NCI-H187 (cell line): ENCODE data around the gene CHRNA4.

Source experiments
- DNase-seq, 2 experiments: peaks; one replicate each; lab custom pipeline; 2025; lab: John Stamatoyannopoulos, UW

CHRNA4 gene

DNA sequence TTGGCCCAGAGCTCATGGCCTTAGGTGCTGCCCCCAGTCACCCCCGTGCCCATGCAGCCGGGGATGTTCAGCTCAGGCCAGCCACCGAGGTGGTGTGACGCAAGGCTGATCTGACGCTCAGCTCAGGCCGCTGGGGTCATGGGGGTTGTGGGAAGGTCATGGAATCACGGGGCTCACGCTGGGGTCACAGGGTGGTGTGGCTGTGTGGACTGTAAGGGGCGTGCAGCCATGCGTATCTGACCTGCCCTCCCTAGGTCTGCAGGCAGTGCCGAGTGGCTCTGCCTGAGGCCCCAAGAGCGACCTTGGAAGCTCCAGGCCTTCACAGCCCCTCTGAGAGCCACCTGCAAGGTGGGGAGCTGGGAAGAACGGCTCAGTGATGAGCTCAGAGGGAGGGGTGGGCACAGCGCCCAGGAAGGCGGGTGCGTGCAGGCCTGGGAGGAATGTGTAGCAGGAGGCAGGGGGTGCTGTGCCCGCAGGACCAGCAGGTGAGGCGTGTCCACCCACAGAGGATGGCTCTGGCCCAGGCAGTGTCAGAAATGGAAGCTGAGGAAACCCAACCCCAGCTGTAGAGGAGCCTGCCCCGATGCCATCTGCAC, 27.8 kb downstream of the CHRNA4 start:
- DNase-seq = no peak

DNA sequence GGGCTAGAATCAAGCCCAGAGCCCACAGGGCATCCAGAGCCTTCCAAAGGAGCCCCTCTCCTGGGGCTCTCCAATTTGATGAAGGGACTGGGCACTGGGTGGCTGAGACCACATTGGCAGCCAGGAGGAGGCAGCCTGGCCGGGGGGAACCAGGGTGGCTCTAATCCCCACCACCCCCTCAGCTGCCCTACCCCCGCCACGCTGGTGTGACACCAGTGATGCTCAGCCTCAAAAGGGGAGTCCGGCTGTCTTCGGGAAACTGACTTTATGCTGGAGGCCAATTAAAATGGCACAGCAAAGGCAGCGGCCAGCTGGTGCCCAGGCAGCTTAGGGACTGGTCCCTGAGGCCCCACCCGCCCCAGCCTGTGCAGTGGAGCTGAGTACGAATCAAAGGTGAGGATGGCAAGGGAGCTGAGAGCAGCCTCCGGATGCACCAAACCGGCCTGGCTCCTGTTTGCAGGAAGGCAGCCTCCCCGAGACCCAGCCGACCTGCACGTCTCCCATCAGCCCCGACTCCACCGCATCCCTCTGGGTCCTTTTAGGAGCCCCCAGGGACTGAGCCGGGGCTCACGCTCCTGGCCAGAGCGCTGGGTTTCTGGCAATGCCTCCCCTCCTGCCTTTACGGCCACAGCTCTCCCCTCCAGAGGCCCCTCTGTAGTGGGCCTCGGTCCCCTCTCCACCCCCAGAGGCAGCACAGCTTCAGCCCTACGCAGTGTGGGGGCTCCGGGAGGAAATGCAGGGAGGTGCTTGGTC, 28.5 kb downstream of the CHRNA4 start:
- no peak for DNase-seq

DNA sequence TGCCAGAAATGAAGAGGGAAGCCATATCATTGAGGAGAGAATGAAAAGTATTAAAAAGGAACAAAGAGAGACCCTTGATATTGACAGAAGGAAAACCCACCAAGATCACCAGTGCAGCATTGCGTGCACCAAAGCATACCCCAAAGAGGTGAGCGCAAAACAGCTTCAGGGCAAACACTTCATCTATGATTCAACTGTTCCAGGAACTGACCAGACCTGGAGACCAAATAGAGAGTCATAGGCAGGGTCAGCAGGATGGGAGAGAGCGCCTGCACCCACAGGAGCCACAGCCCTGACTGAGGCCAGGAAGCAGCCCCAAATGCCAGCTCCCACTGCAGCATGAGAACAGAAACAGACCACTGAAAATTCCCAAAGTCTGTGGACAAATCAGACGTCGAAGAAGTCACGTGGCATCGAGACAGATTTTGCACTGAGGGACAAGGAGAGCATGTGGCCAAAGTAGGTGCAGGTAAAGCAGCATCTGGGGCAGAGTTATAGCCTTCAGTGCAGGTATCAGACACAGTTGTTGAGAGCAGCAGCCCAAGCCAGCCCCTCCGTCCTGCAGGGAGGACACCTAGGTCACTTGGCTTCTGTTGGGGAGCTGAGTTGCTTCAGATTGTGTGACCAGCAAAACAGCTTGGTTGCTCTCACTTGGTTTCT, 29.3 kb downstream of the CHRNA4 start:
- DNase-seq = no peak

DNA sequence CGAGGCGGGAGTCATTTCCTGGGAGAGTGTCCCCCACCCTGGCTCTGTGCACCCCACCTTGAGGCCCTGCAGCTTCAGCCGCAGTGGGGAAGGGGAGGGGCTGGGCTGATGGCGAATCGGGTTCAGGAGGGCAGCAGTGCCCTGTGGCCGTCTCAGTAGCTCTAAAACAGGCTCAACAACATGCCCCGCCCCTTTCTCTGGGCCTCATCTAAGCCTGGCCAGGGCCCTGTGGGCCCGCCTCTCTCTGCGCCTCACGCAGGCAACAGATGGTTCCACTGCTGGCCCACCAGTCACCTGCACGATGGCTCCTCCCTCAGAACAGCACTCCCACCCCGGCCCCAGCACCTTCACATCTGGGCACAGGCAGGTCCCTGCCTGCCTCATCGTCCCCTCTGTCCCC, 30.2 kb downstream of the CHRNA4 start:
- no peak for DNase-seq

DNA sequence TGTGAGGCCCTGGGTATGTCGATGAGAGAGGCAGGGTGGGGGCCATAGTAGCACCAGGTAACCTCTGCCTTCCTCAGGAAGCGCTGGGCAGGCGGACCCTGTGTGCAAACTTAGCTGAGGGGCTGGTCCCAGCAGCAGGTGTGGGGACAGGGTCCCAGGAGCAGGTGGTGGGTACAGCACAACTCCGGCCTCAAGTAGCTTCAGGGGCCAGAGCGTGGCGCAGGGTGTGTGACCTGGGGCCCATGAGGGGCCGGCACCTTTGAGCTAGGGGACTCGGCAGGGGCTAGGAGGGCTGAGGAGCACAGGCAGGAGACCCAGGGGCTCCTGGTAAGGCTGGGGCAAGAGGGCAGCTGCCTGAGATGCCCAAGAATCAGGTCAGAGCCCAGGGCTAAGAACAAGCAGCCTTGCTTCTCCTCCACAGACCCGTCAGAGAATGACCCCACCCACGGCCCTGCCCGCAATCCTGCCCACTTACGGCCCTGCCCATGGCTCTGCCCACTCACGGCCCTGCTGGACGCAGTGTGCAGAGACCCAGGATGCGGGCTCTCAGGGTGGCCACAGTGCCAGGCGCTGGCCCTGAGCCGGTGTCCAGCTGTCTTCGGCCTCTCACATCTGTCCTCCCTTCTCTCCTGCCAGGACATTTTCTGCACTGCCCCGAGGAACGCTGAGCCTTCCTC, 30.9 kb downstream of the CHRNA4 start:
- no peak for DNase-seq

DNA sequence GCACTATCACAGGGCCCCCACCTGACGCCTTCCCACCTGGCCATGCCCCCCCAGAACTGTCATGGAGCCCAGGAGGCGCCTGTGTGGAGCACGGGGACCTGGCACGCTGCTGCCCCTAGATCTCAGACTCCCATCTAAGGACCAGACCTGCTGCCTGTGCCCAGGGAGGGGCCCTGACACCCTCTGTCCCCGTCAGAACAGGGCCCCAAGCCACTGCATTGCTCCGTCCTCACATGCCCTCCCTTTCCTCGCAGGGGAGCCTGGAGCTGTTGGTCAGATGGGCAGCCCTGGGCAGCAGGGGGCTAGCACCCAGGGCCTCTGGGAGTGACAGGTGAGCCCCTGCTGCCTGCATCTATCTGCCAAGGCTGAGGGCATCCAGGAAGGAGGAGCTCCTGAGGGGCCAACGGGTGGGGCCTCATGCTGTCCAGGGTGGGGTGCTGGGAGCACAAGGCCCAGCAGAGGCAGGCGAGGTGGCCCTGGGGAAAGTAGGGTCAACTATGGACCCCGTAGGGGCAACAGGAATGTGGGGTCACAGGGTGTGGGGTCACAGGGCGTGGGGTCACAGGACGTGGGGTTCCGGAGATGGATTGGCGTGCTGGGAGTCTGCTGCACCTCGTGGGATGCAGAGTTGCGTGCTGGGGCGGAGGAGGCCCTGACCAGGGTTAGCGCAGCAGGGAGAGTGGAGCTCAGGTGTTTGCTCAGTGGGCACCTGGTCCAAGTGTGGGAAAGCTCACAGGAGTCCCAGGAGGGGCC, 31.6 kb downstream of the CHRNA4 start:
- DNase-seq = no peak

DNA sequence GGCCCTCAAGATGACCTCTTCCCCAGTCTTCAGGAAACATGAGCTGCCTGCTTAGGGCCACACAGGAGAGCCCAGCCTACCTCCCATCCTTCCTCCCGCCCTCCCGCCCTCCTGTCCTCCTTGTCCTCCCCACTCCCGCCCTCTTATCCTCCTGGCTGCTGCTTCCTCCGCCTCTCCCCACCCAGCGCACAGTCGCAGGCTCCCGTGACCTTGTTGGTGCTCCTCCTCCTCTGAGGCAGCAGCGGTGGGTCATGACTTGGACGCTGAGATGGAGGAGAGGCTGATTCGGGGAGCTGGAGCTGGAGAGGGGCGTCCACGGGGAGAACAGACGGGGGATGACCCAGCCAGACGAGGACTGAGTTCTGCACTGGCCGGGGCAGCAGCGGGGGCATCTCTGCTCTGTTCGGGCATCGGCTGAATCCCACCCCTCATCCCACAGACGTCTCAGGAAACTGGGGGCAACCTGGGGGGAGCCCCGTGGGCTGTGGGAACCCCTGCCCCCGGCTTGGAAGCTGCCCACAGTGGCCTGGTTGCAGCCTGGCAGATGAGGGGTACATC, 32.4 kb downstream of the CHRNA4 start:
- no peak for DNase-seq

DNA sequence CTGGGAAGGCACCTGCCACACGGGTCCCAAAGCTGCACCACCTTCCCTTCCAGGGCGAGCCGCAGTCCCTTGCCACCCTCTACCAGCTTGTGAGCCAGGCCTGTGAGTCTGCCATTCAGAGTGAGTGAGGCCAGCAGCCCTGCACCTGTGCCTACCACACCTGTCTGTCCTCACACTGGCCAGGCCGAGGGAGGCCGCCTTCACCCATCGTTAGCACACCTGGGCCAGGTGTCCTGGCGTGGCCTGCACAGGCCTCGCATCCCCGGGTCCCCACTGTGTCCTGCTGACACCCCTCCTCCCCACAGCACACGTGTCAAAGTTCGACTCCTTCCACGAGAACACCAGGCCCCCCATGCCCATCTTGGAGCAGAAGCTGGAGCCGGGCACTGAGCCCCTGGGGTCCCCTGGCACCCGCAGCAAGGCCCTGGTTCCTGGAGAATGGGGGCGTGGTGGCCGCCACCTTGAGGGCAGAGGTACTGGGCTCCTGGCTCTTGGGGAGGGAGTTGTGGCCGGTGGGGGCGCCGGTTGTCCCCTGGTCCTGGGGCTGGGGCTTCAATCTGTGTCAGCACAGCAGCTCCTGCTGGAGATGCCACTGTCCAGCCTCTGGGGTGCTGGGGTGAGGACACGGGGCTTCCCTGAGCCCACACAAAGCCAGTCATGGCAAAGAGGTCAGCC, 33.0 kb downstream of the CHRNA4 start:
- no peak for DNase-seq

DNA sequence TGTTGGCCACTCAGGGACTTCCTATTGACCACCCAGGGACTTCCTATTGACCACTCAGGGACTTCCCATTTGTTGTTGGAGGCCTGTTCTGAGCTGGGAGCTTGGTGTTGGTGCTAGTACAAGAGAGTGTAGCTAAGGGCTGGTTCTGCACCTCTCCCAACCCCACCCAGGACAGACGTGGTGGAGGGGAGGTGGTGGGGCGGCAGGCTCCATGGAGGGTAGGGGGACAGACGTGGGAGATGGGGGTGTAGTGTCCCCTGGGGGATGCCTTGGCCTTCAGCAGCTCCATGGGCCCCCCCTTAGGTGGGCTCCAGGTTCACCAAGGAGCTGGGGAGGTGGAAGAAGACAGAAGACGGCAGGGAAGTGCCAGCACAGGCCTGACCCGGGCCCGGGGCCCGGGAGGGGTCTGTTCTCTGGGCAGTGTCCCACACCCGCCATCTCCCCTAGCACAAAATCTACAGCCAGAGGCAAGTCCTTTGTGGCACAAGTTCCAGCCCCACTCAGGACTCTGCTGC, 33.9 kb downstream of the CHRNA4 start:
- no peak for DNase-seq

DNA sequence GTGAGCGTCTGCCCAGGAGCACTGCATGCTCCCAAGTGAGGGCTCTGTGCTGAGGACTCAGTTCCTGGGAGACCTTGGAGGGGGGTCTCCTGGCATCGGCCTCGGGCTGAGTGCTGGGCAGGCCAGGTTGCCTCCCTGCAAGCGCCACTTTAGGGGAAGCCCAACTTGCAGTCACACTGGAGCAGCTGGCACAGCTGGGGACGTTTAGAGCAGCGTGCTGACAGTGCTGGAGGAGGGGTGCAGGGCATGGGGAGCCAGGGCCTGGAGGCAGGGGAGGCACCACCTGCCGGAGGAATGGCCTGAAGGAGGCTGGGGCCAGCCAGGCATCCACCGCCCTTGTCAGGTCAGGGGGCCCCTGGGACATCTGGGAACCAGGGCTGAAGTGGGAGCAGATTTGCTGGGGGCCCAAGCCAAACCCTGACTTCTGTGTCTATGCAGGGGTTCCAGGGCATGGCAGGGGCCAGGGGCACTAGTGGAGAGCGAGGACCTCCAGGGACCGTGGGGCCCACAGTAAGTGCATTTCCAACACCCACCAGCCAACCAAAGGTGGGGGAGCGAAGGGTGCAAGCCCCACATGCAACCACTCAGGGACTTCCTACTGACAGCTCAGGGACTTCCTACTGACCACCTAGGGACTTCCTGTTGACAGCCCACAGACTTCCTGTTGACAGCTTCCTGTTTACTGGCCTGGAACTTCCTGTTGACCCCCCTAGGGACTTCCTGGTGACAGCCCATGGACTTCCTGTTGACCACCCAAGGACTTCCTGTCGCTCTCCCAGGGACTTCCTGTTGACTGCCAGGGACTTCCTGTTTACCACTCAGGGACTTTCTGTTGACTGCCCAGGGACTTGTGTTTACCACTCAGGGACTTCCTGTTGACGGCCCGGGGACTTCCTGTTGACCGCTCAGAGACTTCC, 34.6 kb downstream of the CHRNA4 start:
- DNase-seq = no peak

DNA sequence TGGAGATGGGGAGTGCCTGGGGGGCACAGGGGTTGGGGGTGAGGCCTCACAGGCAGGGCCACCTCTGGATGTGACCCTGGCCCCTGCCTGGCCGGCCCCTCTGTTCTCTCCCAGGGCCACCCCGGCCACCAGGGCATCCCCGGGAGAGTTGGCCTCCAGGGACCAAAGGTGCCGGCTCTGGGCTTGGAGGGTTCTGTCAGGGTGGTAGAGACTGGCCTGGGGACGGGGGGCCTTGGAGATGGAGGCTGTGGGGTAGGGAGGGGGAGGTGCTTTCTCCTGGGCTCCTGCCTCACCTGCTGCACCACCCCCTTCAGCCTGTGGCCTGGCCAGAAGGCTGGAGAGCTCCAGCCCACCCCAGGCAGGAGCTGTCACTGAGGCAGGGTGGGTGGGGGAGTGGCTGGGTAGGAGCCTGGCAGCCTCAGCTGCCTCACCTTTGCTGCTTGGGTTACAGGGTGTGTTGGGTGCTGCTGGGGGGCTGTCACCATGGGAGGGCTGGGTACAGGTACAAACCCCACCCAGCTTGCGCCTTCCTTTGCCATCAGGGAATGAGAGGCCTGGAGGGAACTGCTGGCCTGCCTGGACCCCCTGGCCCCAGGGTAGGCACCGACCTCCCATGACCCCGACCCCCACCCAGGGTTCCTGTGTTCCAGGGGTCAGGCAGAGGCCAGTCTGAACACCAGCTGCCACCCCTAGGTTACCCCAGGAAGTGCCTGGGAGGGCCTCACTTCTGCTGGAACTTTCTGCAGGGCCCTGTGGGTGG, 35.4 kb downstream of the CHRNA4 start:
- no peak for DNase-seq

DNA sequence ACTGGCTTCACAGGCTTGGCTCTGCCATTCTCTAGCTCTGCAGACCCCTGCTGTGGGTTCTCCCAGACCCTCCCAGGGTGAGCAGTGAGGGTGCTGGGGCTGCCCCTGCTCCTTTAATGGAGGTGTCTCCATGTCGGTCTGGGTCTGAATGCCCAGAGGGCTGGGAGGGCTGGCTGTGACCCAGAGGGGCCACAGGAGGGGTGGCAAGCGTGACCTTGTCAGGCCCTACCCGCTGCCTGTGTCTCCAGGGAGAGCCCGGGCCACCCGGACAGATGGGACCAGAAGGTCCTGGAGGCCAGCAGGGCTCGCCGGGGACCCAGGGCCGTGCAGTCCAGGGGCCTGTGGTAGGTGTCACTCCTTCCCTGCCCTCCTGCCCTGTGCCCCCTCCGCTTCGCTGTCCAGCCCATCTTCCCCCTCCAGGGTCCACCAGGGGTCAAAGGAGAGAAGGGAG, 36.1 kb downstream of the CHRNA4 start:
- DNase-seq = no peak

DNA sequence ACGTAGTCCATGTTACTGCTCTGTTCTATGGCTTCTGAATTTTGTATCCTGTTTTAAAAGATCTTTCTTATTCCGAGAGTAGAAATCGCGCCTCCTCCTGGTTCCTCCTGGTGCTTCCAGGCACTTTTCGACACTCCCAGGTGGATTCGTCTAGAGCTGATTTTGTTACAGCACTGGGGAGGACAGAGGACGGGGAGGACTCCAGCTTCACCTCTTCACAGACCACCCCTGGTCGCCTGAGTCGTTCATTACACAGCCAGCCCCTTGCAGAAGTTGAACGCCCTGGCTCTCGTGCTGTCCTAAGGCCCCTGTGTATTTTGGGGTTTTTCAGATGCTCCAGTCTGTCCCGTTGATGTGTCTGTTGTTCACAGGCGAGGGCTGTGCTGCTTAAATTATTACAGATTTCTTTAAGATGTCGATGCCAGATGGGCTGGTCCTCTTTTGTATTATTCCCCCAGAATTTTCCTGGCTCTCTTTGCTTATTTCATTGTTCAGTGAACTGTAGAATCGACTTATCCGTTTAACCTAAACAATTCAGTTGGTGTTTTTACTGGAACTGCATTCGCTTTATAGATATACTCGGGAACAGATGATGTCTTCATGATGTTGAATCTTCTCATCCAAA, 37.7 kb downstream of the CHRNA4 start:
- no peak for DNase-seq

DNA sequence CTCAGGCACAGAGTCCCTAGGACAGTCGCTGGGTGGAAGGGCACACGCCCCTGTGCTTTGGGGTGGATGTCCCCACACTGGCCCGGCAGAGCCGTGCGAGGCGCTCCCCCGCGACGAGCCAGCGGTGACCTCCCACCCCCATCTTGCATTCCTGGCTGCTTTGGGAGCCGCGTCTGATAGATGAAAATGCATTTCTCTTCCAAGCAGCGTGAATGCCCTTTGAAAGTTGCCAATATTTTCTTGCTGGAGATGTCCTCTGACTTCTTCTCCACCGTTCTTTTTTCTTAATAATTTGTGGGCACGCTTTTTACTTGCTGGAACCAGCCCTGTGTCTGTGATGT, 38.2 kb downstream of the CHRNA4 start:
- no peak for DNase-seq

DNA sequence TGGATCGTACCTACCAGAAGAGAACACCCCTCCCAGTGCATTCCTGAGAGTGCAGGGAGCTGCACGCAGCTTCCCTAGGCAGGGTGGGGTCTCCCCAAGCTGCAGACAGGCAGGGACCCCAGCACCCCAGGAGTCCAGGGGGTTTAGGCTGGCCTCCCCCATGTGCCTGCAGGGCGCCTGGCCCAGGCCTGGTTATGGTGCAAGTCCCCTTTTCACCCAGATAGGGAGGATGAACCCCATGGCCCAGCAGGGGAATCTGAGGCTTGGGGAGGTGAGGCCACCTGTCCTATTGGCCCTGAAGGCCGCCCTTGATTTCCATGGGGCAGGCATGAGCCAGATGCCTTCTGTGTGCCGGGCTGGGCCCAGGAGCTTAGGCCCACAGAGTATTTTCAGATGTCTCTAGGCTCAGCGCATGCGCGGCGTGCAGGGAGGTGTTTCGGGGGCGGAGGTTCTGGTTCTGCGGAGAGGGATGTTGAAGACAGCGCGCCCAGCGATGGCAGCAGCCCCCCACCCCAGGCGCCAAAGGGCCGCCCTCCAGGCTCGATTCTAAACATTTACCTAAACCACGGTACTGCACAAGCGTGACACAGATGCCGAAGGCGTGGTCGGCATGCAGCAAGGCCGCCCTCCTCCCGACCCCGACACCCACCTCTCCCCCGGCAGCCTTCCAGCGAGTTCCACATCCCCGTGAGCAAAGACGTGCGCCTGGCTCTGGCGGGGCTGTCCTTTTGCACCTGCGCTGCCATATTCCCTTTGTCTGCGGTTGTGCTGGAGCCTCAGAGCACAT, 38.8 kb downstream of the CHRNA4 start:
- no peak for DNase-seq

DNA sequence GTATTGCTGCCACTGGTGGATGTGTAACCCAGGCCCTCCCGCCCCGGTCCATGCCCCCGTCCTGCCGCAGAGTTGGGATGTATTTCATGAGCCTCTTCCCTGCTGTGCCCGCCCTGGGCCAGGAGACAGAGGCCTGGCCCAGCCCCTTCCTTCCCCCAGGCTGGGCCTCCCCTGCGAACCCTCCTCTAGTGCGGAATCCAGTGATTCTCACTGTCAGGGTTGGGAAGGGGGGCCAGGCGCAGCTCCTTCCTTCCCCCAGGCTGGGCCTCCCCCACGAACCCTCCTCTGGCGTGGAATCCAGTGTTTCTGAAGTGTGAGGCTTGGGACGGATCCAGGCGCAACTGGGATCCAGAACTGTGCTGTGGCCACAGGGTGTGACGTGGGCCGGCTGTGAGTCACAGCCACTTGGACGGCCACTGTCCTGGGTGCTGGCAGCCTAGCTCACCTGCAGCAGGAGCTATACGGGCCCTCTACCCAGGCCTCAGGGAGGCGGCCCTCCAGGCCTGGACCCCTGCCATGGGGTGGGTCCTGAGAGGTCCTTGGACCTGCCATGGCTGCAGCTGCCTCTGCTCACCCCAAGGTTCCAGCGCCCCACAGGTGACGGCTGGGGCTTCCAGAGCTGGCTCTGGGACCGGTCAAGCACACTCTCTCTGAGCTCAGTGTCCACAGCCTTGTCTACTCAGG, 39.9 kb downstream of the CHRNA4 start:
- DNase-seq = no peak

DNA sequence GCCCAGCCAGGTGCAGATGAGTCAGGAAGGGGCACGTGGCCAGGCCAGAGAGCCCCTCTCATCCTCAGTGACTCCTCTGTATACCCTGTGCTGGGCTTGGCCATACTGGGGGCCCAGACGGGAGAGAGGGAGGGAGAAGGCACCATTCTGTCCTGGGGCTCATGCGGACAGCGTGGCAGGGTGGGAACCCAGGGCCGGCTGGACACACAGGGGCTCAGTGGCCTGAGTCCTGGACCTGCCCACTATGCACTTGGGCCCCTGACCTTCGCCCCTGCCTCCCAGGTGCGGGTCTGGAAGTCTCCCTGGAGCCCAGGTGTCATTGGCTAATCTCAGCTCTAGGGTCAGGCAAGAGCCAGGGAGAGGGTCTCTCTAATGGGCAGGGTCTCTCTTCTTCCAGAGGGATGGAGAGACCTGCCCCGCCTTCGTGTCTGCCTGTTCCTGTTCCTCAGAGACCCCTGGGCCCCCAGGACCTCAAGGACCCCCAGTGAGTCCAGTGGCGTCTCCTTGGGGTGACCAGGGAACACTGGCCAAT, 40.5 kb downstream of the CHRNA4 start:
- DNase-seq = no peak
